Astrocyte of the cerebellum (primary cell): ENCODE results near the gene TRPC1.

Experiments used
- DNase-seq: peaks from one replicate; pipeline ENCODE4 v3.0.0-alpha.2; 2011; ENCODE audit warnings: low read depth
- H3K4me3 ChIP-seq: 2 replicates; pipeline ENCODE4 v1.5.1; 2011; ENCODE audit warnings: mild to moderate bottlenecking, low read depth, low read length, moderate library complexity
- in situ Hi-C: cut with HindIII; loops from 2 replicates; pipeline ENCODE4 v1.10.0; 2017; ENCODE audit warnings: low sequenced_read_pairs
- TF ChIP-seq, protein P1 (sequence below): IDR thresholded peaks from 2 replicates; pipeline ENCODE4 v1.5.1; 2012; ENCODE audit warnings: low read length, low read depth, moderate library complexity, mild to moderate bottlenecking; ENCODE audit errors: missing control alignments

The TRPC1 gene

DNA sequence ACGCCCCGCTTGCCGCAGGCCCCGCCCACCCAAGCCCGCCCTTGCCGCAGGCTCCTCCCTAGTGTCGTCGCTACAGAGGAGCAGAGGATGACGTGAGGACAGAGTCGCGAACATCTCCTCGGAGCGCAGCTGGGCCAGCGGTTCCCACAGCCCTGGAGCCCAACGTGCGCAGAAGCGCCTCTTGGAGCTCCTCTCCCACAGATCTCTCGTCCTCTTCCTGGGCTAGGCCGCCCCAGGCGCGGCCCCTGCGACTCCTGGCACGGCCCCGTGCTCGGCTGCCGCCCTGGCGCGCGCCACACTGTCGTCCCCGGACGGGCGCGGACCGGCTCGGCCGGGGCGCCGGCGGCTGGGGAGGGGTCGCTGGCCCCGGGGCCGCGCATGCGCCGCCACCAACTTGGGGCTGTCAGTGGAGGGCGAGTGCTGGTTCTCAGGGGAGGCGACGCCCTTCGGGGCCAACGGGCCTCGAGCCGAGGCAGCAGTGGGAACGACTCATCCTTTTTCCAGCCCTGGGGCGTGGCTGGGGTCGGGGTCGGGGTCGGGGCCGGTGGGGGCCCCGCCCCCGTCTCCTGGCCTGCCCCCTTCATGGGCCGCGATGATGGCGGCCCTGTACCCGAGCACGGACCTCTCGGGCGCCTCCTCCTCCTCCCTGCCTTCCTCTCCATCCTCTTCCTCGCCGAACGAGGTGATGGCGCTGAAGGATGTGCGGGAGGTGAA, at the start of gene TRPC1:
TSS of gene TRPC1 (plus strand) at position 67 of the 714 bp plus-strand sequence. CDS start at position 593, 526 bp downstream.
- peak; percentile 28 for DNase-seq
- TF ChIP-seq, protein P1, sequence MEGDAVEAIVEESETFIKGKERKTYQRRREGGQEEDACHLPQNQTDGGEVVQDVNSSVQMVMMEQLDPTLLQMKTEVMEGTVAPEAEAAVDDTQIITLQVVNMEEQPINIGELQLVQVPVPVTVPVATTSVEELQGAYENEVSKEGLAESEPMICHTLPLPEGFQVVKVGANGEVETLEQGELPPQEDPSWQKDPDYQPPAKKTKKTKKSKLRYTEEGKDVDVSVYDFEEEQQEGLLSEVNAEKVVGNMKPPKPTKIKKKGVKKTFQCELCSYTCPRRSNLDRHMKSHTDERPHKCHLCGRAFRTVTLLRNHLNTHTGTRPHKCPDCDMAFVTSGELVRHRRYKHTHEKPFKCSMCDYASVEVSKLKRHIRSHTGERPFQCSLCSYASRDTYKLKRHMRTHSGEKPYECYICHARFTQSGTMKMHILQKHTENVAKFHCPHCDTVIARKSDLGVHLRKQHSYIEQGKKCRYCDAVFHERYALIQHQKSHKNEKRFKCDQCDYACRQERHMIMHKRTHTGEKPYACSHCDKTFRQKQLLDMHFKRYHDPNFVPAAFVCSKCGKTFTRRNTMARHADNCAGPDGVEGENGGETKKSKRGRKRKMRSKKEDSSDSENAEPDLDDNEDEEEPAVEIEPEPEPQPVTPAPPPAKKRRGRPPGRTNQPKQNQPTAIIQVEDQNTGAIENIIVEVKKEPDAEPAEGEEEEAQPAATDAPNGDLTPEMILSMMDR = no peak
- in situ Hi-C loops = loop anchor here (5.0 kb wide), 1 partner anchor 78 kb away; no protein-coding TSS in a partner anchor
- peak within 1 kb of the TSS; percentile 74 for H3K4me3 ChIP-seq

DNA sequence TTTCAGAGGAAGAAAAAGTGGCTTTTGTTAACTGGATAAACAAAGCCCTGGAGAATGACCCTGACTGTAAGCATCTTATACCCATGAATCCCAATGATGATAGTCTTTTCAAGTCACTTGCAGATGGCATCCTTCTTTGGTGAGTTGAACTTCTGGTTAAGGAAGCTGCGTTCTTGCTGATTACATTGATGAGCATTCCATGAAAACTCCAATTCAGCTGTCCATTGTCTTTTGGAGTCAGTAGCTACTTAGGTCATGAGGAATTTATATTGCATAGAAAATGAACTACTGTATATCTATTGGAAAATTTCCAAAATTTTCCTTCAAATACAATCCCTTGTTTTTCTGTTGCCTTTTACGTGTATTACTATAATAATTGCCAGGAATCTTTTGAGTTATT, 47.7 kb upstream of the TRPC1 start:
- in situ Hi-C loops = no loop called here
- TF ChIP-seq, protein P1 = no peak
- H3K4me3 ChIP-seq = no peak overlapping the region
- no peak for DNase-seq

DNA sequence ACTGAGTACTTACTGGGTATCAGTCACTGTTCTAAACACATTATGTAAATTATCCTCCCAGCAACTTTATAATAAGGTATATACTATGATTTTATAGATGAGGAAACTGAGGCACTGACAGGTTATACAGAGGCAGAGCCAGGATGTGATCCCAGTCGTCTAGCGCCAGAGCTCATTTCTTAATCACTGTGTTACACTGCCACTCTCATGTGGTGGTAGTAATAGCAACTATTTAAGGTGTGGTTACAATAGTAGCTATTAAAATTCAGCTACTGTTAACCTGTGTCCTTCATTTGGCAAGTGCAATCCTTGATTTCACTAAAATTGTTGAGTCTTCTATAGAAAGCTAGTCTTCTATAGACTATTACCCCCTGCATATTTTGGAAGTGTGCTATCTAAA, 43.1 kb upstream of the TRPC1 start:
- no peak overlapping the region for H3K4me3 ChIP-seq

DNA sequence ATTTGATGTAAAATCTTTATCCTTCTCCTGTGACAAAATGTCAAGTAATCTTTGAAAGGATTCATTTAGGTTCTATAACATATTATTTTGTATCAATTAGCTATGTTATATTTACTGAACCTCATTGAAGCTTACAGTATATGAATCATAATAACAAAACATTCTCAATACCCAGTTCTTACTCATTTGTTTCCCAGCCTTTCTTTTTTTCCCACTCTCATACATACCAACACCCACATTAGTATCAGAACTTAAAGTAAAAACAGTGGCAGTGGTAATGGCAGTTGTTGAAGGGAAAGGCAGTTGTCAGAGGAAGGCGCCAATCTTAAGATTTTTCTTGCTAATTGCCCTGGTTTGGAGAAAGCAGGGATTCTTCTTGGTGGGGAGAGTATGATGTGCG, 33.2 kb upstream of the TRPC1 start:
- in situ Hi-C loops = no loop called here
- no peak overlapping the region for H3K4me3 ChIP-seq
- no peak for DNase-seq
- TF ChIP-seq, protein P1 = no peak

More for the DNA sequence above, 43.1 kb upstream of the TRPC1 start:
- in situ Hi-C loops = no loop called here
- no peak for DNase-seq
- TF ChIP-seq, protein P1 = no peak

DNA sequence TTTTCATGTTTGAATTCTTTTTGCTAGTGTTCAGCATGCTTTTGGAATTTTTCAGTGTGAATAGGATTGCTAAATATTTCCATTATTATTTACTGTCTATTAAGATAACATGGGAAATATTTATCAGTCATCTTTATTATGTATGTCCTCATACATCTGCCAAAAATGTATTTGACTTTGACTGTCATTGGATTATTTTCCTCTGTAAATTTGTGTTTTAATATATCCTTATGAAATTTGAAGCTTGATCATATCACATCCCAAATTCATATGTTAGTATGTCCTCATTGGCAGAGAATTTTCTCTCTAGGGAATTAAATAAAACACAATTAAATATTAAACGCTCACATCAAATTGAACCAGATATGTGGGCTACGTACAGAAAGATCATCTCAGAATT, 32.3 kb upstream of the TRPC1 start:
- in situ Hi-C loops = no loop called here
- no peak for DNase-seq
- TF ChIP-seq, protein P1 = no peak
- no peak overlapping the region for H3K4me3 ChIP-seq

DNA sequence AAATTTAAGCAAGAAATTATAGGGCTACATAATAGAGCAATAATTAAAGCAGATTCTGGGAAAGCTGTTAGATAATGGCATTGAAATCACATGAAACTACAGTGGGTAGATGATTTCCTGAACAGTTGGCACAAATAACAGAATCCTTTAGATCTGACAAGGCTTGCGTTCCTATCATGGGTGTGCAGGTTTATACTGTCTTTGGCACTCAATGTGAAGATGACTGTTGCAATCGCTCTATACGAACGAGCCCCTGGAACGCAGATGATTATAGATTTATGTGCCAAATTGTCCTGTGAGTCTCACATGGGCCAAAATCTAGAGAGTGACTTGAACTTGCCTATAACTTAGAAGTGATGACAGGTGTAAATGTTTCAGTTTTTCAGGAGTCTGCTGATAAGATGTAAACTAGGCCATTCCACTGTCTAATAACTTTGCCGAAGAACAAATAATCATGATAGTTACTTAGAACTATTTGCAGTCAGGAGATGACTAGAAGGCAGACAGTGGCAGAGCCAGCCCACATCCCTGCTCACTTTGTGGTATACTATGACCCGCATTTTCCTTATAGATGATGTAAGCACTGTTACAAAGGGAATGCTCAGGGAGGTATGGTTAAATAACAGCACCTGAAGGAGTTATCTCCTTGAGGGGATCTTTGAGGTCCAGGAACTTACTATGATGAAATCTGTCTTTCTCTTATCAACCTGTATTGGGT, 30.5 kb upstream of the TRPC1 start:
- no peak overlapping the region for H3K4me3 ChIP-seq
- no peak for DNase-seq
- in situ Hi-C loops = no loop called here
- TF ChIP-seq, protein P1 = no peak
